Left lobe of liver (tissue), 2 donors: ENCODE results near the gene HNRNPL. TPM values are rescaled to one million over a fixed set of nuclear protein-coding genes. Genes with fewer than 3 reads are reported as not detected.
A peak's percentile ranks its signal among the peaks of the same experiment; 100 is the strongest.
"Not testable (repeated sequence)": the region's sequence is repeated elsewhere in the genome, so short reads cannot be mapped to it uniquely, and the experiment has no call there.

ENCODE experiments used
- ATAC-seq: fragments of 200-7000 bp; cut with Tn5 transposase; one replicate; pipeline ENCODE4 v1.9.1; 2020; ENCODE audit warnings: mild to moderate bottlenecking, moderate library complexity
- DNase-seq: peaks from one replicate; pipeline ENCODE4 v3.0.0-alpha.2; 2020; ENCODE audit warnings: low spot score
- total RNA-seq: library from RNA; stranded (reverse); gene quantifications from one replicate; pipeline ENCODE4 v1.2.1, GENCODE V29; 2021
- donor health status: DM: no; HTN: no; CAD: no; lungs with moderate emphysema.
- donor health status: DM: no; HTN: yes; CAD: no.

The HNRNPL gene
- total RNA-seq, 1 donor from 2014 or later, result 93.1 TPM

DNA sequence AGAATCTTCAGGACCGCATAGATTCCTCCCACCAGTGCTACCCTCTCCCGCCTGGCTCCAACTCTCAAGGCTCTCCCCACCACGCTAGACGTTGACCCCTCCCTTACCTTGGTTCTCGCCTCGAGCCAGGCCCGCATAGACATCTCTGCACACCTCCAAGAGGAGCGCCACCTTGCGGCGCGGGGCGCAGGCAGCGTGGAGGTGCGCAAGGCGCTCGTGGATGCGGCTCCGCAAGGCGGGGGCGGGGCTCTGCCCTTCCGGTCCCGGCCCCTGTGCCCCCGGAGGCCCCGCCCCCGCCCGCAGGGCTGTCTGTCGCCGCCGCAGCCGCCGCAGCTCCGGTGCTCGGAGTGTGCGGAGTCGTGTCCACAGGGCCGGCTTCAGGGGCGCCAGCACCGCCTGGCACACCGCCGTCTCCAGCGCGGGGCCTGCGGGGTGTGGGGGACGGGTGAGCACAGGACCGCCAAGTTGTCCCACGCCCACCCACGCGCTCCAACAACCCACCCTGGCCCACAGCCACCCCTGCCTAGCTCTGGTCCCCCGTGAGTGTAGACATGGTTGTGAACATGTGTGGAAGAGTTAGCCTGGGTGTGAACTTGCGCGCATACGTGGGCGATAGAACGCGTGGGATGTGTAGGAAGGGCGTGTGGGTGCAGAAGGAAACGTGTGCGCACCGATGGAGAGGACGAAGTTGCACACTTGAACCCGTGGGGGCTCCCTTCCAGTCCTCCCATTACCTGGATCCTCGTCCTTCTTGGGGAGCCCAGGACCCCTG lies 20.2 kb upstream of the HNRNPL start:
- DNase-seq (peak; percentile 94), ATAC-seq (peak; percentile 98)

DNA sequence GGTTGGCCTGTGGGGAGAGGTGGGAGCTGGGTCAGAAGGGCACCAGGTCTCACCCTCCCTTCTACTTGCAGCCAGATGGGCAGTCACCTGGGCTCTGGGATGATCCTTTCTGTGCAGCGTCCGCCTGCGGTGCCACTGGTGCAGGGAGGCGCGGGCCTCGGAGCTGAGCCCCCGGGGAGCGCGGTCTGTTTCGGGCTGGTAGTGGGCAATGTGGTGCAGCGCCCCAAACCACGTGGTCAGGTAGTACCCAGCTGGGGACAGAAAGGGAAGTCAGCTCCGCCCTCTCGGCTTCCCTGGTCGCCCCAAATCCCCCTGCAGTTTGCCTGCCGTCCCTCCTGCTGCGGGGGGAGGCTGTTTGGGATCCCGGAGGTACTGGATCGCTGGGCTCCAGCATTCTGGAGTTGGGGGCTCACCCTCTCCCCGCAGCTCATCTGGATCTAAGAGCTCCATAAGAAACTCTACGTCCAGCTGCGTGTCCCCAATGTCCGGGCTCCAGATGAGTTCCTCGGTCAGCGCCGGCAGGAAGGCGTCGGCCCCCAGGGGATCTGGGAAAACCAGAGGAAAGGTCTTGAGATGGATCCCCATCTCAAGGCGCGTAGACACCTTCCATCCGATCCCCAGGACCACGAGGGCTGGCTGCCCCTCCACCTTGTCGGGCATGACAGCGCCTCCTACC lies 19.5 kb upstream of the HNRNPL start:
- DNase-seq, result no peak
- peak; percentile 7 for ATAC-seq

GRCh38 chr19:38868551-38868950 lies 18.8 kb upstream of the HNRNPL start:
- no peak for DNase-seq
- ATAC-seq, result no peak

DNA sequence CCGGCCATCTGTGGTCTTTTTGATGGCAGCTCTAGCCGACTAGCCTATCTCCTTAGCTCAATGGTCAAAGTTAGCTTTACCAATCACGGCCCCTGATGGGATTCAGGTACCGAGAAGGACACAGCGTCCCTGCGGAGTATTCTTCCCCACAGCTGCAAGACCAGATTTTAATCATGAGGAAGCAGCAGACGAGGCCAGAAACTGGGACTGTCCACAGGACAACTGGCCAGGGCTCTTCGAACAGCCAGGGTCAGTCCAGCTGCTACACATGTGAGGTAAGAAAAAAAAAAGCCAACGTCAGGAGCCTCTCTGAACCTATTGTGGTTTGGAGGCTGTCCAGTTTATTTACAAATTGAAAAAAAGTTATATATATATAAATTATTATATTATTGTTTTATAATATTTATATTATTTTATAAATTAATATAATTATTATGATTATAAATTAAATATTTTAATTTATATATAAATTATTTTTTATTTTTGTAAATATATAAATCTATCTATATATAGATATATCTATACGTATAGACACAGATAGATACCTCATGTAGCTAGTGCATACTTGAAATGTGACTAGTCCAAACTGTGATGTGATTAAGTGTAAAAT lies 17.5 kb upstream of the HNRNPL start:
- ATAC-seq (no peak), DNase-seq (no peak)

GRCh38 chr19:38862321-38863059 lies 12.7 kb upstream of the HNRNPL start:
- ATAC-seq, result peak; percentile 52
- no peak for DNase-seq

DNA sequence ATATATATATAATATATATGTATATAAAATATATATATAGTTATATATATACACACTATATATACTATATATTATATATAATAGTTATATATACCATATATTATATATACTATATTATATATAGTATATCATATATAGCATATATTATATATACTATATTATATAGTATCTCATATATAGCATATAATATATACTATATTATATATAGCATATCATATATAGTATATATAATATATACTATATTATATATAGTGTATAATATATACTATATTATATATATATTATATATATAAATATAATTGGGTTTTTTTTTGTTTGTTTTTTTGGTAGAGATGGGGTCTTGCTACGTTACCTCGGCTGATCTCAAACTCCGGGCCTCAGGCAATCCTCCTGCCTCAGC lies 11.6 kb upstream of the HNRNPL start:
- DNase-seq, result no peak
- no peak for ATAC-seq

GRCh38 chr19:38859631-38860204 lies 9.9 kb upstream of the HNRNPL start:
- DNase-seq, result not testable (repeated sequence)

DNA sequence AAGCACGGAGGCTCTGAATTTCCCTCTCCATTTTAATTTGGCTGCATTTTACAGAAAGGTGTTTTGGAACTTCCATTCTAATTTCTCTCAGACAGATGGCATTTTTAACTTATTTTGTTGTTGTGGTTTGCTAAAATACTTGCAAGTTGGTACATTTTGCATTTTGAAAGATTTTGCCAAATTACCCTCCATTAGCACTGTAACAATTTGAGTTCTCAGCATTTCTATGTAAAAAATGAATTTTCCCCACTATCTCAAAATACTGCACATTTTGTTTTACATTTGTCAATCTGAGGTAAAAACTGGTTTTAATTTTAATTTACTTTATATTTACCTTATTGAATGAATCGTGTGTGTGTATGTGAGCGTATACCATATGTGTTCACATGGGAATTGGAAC lies 7.0 kb upstream of the HNRNPL start:
- ATAC-seq (no peak), DNase-seq (no peak)

More at GRCh38 chr19:38859631-38860204, 9.9 kb upstream of the HNRNPL start:
- not testable (repeated sequence) for ATAC-seq

- not testable (repeated sequence) for ATAC-seq, DNase-seq
Observed at GRCh38 chr19:38855751-38856150, 6.0 kb upstream of the HNRNPL start.

DNA sequence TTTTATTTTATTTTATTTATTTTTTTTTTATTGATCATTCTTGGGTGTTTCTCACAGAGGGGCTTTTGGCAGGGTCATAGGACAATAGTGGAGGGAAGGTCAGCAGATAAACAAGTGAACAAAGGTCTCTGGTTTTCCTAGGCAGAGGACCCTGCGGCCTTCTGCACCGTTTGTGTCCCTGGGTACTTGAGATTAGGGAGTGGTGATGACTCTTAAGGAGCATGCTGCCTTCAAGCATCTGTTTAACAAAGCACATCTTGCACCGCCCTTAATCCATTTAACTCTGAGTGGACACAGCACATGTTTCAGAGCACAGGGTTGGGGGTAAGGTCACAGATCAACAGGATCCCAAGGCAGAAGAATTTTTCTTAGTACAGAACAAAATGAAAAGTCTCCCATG lies 5.2 kb upstream of the HNRNPL start:
- not testable (repeated sequence) for ATAC-seq, DNase-seq

DNA sequence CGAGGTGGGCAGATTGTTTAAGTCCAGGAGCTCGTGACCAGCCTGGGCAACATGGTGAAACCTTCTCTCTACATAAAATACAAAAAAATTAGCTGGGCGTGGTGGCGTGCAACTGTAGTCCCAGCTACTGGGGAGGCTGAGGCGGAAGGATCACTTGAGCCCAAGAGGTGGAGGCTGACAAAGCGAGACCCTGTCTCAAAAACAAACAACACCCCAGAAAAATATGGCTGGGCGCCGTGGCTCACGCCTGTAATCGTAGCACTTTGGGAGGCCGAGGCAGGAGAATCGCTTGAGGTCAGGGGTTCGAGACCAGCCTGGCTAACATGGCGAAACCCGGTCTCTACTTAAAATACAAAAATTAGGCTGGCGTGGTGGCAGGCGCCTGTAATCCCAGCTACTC lies 3.4 kb upstream of the HNRNPL start:
- DNase-seq, result no peak
- no peak for ATAC-seq

- ATAC-seq (no peak), DNase-seq (peak; percentile 79)
Observed at GRCh38 chr19:38852231-38853044, 2.7 kb upstream of the HNRNPL start.

DNA sequence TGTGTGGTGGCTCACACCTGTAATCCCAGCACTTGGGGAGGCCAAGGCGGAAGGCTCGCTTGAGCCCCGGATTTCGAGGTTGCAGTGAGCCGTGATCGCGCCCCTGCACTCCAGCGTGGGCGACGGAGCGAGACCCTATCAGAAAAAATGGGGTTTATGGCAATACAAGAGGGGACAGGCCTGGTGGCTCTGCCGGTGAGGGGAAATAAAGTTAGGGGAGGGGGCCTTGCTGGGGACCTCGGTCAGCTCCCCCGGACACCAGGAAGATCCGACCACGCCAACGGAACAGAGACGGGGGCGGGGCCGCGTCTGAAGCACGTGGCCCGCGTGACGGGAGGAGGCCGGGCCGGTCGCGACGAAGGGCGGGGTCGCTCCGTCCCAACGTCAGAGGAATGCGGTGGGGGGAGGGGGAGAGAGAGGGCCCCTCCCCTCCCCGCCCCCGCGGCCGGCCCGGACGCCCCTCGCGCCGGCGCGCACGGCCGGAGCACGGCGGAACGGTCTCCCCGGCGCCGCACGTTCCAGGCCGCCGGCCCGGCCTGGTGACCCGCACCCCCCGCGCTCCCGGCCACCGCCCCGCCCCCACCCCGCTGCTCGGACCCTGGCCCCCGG lies 1.9 kb upstream of the HNRNPL start:
- ATAC-seq (peak; percentile 59), DNase-seq (peak; percentile 96)

- DNase-seq (peak; percentile 65), ATAC-seq (no peak)
Observed at GRCh38 chr19:38850976-38851621, 1.3 kb upstream of the HNRNPL start.

- DNase-seq, result peak; percentile 100
Observed at GRCh38 chr19:38850436-38850975, 720 bp upstream of the HNRNPL start.

DNA sequence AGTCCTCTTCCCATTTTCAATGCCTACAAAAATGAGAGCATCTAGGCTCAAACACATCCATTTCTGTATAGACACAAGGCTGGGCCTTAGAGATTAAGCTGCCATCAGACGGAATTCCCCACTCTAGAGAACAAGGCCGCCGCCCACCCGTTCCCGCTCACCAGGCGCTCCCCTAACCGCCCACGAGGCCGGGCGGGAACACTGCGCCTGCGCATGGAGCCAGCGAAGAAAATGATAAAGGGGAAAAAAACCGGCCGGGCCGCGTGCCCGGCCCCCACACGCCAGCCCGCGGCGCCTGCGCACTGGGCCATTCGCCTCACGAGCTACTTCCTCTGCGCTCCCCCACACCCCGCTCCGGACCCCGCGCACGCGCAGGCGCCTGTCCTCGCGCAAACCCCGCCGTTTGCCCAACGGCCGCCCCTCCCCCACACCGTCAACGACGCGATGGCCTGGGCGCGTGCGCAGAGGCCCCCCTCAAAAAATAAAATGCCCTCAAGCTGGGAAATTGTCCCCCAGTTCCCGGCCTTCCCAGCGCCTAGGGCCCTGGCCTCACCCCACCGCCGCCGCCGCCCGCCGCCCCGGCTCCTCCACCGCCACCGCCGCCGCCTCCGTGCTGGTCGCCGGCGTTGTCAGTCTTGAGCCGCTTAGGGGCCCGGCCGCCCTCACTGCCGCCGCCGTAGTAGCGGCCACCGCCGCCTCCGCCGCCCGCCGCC lies 483 bp downstream of the HNRNPL start:
- ATAC-seq, result peak; percentile 54
- peak; percentile 96 for DNase-seq

More at GRCh38 chr19:38850436-38850975, 720 bp upstream of the HNRNPL start:
- peak; percentile 72 for ATAC-seq

- ATAC-seq, result no peak
- no peak for DNase-seq
Observed at GRCh38 chr19:38848299-38849146, 1.3 kb downstream of the HNRNPL start.
